Bronchus fibroblast of lung (primary cell): Measurements from ENCODE around the gene MOB2. TPM values are rescaled to one million over a fixed set of nuclear protein-coding genes. Genes with fewer than 3 reads are reported as not detected.

Experiments used
- total RNA-seq: library from RNA; depleted of rRNA; stranded (reverse); fragments of >200 nt; gene quantifications from 2 replicates; pipeline ENCODE4 v1.2.3, GENCODE V29; 2015

Gene MOB2, protein sequence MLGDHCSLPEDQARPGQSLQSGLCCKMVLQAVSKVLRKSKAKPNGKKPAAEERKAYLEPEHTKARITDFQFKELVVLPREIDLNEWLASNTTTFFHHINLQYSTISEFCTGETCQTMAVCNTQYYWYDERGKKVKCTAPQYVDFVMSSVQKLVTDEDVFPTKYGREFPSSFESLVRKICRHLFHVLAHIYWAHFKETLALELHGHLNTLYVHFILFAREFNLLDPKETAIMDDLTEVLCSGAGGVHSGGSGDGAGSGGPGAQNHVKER
- total RNA-seq: 12.4 and 14.4 TPM in 2 replicates

DNA sequence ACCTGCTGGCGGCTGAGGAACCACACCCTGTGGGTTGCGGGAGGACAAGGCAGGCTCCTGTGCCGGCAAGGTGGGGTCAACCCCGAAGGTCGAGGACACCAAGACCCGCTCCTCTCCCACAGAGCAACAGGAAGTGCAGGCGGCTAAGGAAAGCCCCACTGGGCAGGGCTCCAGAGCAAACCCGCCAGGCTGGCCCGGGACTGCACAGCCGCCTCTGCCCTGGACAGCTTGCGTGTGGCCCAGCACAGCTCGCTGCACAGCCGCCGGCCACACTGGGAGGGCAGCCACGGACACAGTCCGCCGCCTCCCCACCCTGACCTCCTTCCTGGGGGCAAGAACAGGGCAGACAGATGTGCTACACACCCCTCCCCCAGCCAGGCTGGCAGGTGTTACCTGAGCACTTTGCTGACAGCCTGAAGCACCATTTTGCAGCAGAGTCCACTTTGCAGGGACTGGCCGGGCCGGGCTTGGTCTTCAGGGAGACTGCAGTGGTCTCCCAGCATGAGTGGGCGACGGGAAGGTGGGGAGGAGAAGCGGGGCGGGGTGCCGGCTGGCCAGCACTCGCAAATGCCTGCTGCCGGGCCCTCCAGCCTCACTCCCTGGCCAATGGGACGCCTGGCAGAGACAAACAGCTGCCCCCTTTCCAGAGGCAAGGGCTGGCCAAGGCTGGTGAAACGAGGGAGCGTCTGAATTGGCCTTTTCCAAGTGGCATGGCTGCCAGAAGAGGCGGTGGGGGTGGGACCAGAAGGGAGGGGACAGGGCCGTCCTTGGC, at the start of gene MOB2:
Gene MOB2, minus strand, starts transcription at position 726 of the 772 bp plus-strand sequence. Its CDS starts 223 bp downstream, at position 503.

Other genes starting within 250 kb of the MOB2 start
- gene TOLLIP, start 177.1 kb downstream of the MOB2 start, total RNA-seq: 22.0 and 27.8 TPM in 2 replicates
- gene BRSK2, start 96.8 kb downstream of the MOB2 start, total RNA-seq: 0.15 TPM in 1 of 2 replicates, not detected in the other
- gene DUSP8, start 85.5 kb upstream of the MOB2 start, total RNA-seq: 0.50 and 0.74 TPM in 2 replicates
- gene KRTAP5-1, start 98.5 kb upstream of the MOB2 start, total RNA-seq: not detected in 2 replicates
- gene KRTAP5-2, start 111.5 kb upstream of the MOB2 start, total RNA-seq: not detected in 2 replicates
- not detected in 2 replicates for gene KRTAP5-3, start 121.7 kb upstream of the MOB2 start, total RNA-seq
- not detected in 2 replicates for gene KRTAP5-4, start 135.4 kb upstream of the MOB2 start, total RNA-seq
- not detected in 2 replicates for gene KRTAP5-5, start 143.0 kb upstream of the MOB2 start, total RNA-seq
- gene KRTAP5-6, start 210.4 kb upstream of the MOB2 start, total RNA-seq: not detected in 2 replicates